Measurements from ENCODE around the gene SMIM30. TPM values are rescaled to one million over a fixed set of nuclear protein-coding genes. Genes with fewer than 3 reads are reported as not detected.

Gene SMIM30
- total RNA-seq, 1 experiment from 2014 or later, result 32.3 TPM

DNA sequence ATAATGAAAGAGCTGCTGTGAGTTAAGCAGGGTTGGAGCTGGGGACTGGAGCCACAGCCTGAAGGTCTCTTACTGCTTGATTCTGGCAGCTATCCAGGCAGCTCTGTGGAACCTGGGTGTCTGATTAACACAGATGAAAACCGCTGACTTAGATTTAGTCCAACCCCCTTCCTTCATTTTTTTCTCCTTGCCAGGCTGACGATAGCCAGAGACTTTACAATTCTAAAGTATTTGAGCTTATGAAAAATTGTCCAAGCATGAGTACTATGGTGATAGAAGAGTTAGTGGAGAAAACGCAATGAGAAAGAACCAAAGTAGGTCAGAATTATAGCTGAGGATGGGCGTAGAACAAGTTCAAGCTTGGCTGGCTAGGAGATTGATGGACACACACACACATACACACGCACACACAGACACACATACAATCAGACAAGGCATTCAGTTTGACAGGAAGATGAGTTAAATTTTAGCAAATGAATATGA is 18.2 kb downstream of the SMIM30 start:
- H3K18ac ChIP-seq (ENCODE audit: insufficient read length, low read depth, low read length), result no peak overlapping the region
- no peak overlapping the region for H3K4me2 ChIP-seq (ENCODE audit: insufficient read depth, insufficient read length, low read length)
- H3K4me1 ChIP-seq (ENCODE audit: insufficient read depth, low read length), result no peaks in the 10 kb centered on the region
- H2AFZ ChIP-seq (ENCODE audit: low read length), result no peak overlapping the region
- H3K9ac ChIP-seq (ENCODE audit: extremely low read depth, insufficient read length, low read length), result no peak overlapping the region
- no peak overlapping the region for H2BK15ac ChIP-seq (ENCODE audit: low read depth, low read length)
- no peak overlapping the region for H2BK20ac ChIP-seq (ENCODE audit: low read depth, low read length, poor library complexity, severe bottlenecking)
- H3K9me3 Mint-ChIP-seq, result no peaks in the 10 kb centered on the region
- no peaks in the 10 kb centered on the region for H3K23me2 ChIP-seq (ENCODE audit: insufficient read length, low read depth, low read length, poor library complexity, severe bottlenecking)
- no peak overlapping the region for H3T11ph ChIP-seq (ENCODE audit: low read length)
- H3K36me3 Mint-ChIP-seq (ENCODE audit: insufficient read depth in 1 of 3, low read depth in 3 of 3), result no peaks in the 10 kb centered on the region
- H4K20me1 ChIP-seq (ENCODE audit: control insufficient read depth, insufficient read depth, insufficient read length), result no peaks in the 10 kb centered on the region
- no peak overlapping the region for H4K5ac ChIP-seq (ENCODE audit: insufficient read length, low read depth, low read length)
- no peak overlapping the region for H4K91ac ChIP-seq (ENCODE audit: insufficient read length, low read depth, low read length)
- H3K27ac Mint-ChIP-seq, result no peak overlapping the region; a peak in 1 of 7 replicates
- TF ChIP-seq, protein P1, sequence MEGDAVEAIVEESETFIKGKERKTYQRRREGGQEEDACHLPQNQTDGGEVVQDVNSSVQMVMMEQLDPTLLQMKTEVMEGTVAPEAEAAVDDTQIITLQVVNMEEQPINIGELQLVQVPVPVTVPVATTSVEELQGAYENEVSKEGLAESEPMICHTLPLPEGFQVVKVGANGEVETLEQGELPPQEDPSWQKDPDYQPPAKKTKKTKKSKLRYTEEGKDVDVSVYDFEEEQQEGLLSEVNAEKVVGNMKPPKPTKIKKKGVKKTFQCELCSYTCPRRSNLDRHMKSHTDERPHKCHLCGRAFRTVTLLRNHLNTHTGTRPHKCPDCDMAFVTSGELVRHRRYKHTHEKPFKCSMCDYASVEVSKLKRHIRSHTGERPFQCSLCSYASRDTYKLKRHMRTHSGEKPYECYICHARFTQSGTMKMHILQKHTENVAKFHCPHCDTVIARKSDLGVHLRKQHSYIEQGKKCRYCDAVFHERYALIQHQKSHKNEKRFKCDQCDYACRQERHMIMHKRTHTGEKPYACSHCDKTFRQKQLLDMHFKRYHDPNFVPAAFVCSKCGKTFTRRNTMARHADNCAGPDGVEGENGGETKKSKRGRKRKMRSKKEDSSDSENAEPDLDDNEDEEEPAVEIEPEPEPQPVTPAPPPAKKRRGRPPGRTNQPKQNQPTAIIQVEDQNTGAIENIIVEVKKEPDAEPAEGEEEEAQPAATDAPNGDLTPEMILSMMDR (conservative IDR thresholded peaks at IDR 0.05), result no peak
- no peak overlapping the region for H2BK5ac ChIP-seq (ENCODE audit: insufficient read length, low read length)
- no peak overlapping the region for H2BK12ac ChIP-seq (ENCODE audit: insufficient read length, low read depth, low read length)
- H3K4ac ChIP-seq (ENCODE audit: low read depth, low read length), result no peak overlapping the region
- no CpG with 5 or more reads among the region's 5 CpGs for WGBS (ENCODE audit: extremely low coverage, insufficient read length, low lambda C conversion rate)
- H3K56ac ChIP-seq (ENCODE audit: insufficient read length, low read depth, low read length), result no peak overlapping the region
- H2AK5ac ChIP-seq (ENCODE audit: insufficient read length, low read length), result no peak overlapping the region
- H3K79me1 ChIP-seq (ENCODE audit: insufficient read depth, low read depth, low read length, poor library complexity, severe bottlenecking), result no peaks in the 10 kb centered on the region
- H3K27ac ChIP-seq (ENCODE audit: insufficient read length, low read depth, low read length), result no peak overlapping the region
- H3K79me2 ChIP-seq (ENCODE audit: insufficient read depth, low read length), result no peaks in the 10 kb centered on the region
- H3K14ac ChIP-seq (ENCODE audit: insufficient read depth, low read length), result no peak overlapping the region
- H3K4me1 Mint-ChIP-seq, result peaks cover 4 to 6% of the 10 kb centered on the region in 2 experiments; a peak in 3 of 4 replicates
- H3K4me3 Mint-ChIP-seq, result no peak overlapping the region
- DNase-seq, result no peak
- H4K8ac ChIP-seq (replicated peaks; ENCODE audit: insufficient read length, low read depth, low read length), result no peak overlapping the region
- no peak overlapping the region for H3K23ac ChIP-seq (ENCODE audit: insufficient read length, low read depth, low read length)
- no peaks in the 10 kb centered on the region for H3K27me3 ChIP-seq (ENCODE audit: insufficient read depth, low read length)
- no peaks in the 10 kb centered on the region for H3K9me3 ChIP-seq (ENCODE audit: control insufficient read depth, low read depth, low read length)
- H3K27me3 Mint-ChIP-seq (ENCODE audit: low read depth), result peaks cover 11% of the 10 kb centered on the region
- H2BK120ac ChIP-seq (ENCODE audit: low read depth, low read length, poor library complexity, severe bottlenecking), result no peak overlapping the region

All from H9 (cell line).